OCI-LY1 (cell line): Measurements from ENCODE around the gene TMOD4.
A peak's percentile ranks its signal among the peaks of the same experiment; 100 is the strongest.

Source experiments
- H2AFZ ChIP-seq: fragments of 200-600 bp; sonication (generic), shearing (Covaris generic); 2 replicates; pipeline ENCODE4 v1.6.0; 2014; ENCODE audit warnings: antibody characterized with exemption, mild to moderate bottlenecking, low read length
- H3F3A ChIP-seq: fragments of 200-600 bp; sonication (generic), shearing (Covaris generic); 2 replicates; pipeline ENCODE4 v1.6.0; 2014; ENCODE audit warnings: mild to moderate bottlenecking, antibody characterized with exemption, low read length, moderate library complexity; ENCODE audit not compliant: insufficient read depth
- H3K27ac ChIP-seq: fragments of 200-600 bp; sonication (generic); 2 replicates; pipeline ENCODE4 v1.5.1; 2014; ENCODE audit warnings: low read length, mixed run types, mild to moderate bottlenecking, low read depth; ENCODE audit not compliant: poor library complexity, severe bottlenecking
- H3K27me3 ChIP-seq: fragments of 200-600 bp; sonication (generic); 2 replicates; pipeline ENCODE4 v1.6.0; 2014; ENCODE audit warnings: antibody characterized with exemption, mild to moderate bottlenecking, low read length, moderate library complexity; ENCODE audit not compliant: insufficient read depth
- H3K36me3 ChIP-seq: fragments of 200-600 bp; sonication (generic); 2 replicates; pipeline ENCODE4 v1.6.1; 2014; ENCODE audit warnings: mild to moderate bottlenecking, antibody characterized with exemption, low read length, moderate library complexity, mixed read lengths; ENCODE audit not compliant: insufficient read depth
- H3K4me1 ChIP-seq: fragments of 200-600 bp; sonication (generic); 2 replicates; pipeline ENCODE4 v1.5.1; 2014; ENCODE audit warnings: mild to moderate bottlenecking, low read length, moderate library complexity; ENCODE audit not compliant: insufficient read depth, severe bottlenecking
- H3K4me2 ChIP-seq: fragments of 200-600 bp; sonication (generic), shearing (Covaris generic); 2 replicates; pipeline ENCODE4 v1.6.1; 2014; ENCODE audit warnings: low read length
- H3K4me3 ChIP-seq: fragments of 200-600 bp; sonication (generic); 2 replicates; pipeline ENCODE4 v1.5.1; 2014; ENCODE audit warnings: low read length, low read depth, mild to moderate bottlenecking, mixed read lengths; ENCODE audit not compliant: poor library complexity, severe bottlenecking
- H3K79me2 ChIP-seq: fragments of 200-600 bp; shearing (Covaris generic); 2 replicates; pipeline ENCODE4 v1.6.1; 2016; ENCODE audit warnings: mixed run types, low read length, mixed read lengths; ENCODE audit not compliant: insufficient read depth
- H3K9ac ChIP-seq: fragments of 200-600 bp; sonication (generic), shearing (Covaris generic); 2 replicates; pipeline ENCODE4 v1.6.1; 2014; ENCODE audit warnings: mild to moderate bottlenecking, low read length, mixed read lengths
- H3K9me2 ChIP-seq: fragments of 200-600 bp; sonication (generic), shearing (Covaris generic); 2 replicates; pipeline ENCODE4 v1.6.1; 2014; ENCODE audit warnings: low read depth, mild to moderate bottlenecking, low read length, mixed read lengths
- H3K9me3 ChIP-seq: fragments of 200-600 bp; shearing (Covaris generic); 2 replicates; pipeline ENCODE4 v1.6.1; 2014; ENCODE audit warnings: low read length, mixed read lengths
- H4K20me1 ChIP-seq: fragments of 200-600 bp; sonication (generic), shearing (Covaris generic); 2 replicates; pipeline ENCODE4 v1.6.0; 2016; ENCODE audit warnings: mild to moderate bottlenecking, low read length; ENCODE audit not compliant: insufficient read depth
- CTCF ChIP-seq: fragments of 200-600 bp; sonication (generic), shearing (Covaris generic); IDR thresholded peaks from 2 replicates; pipeline ENCODE4 v1.5.1; 2017; ENCODE audit warnings: mild to moderate bottlenecking, antibody characterized with exemption, low read length, moderate library complexity, mixed read lengths
- EZH2 ChIP-seq: fragments of 200-600 bp; sonication (generic), shearing (Covaris generic); IDR thresholded peaks from 2 replicates; pipeline ENCODE4 v1.8.0; 2017; ENCODE audit warnings: borderline replicate concordance, mixed run types, mild to moderate bottlenecking, antibody characterized with exemption, low read length, moderate library complexity, mixed read lengths

The TMOD4 gene

GRCh38 chr1:151199873-151200581 is 24.2 kb upstream of the TMOD4 start:
- peaks cover 41% of the 10 kb centered on the region for H3K4me1 ChIP-seq
- no peaks in the 10 kb centered on the region for H4K20me1 ChIP-seq
- no peaks in the 10 kb centered on the region for H3K9me3 ChIP-seq
- H3K4me3 ChIP-seq = peak overlapping the region; percentile 100
- peaks cover 28% of the 10 kb centered on the region for H3K36me3 ChIP-seq
- peak overlapping the region; percentile 75 for H3K4me2 ChIP-seq
- no peak overlapping the region for H2AFZ ChIP-seq
- H3F3A ChIP-seq = no peaks in the 10 kb centered on the region
- no peaks in the 10 kb centered on the region for H3K9me2 ChIP-seq
- H3K9ac ChIP-seq = peak overlapping the region; percentile 100
- no peak for TF ChIP-seq CTCF
- TF ChIP-seq EZH2 = no peak
- peaks cover 61% of the 10 kb centered on the region for H3K79me2 ChIP-seq
- H3K27ac ChIP-seq = no peak overlapping the region
- H3K27me3 ChIP-seq = no peaks in the 10 kb centered on the region

GRCh38 chr1:151198254-151199127 is 22.7 kb upstream of the TMOD4 start, which contains the start of gene PIP5K1A:
Gene PIP5K1A, plus strand, starts transcription at chr1:151198552. Its CDS starts 445 bp downstream, at chr1:151198997.
- Histone ChIP-seq H3K79me2 (peaks cover 46% of the 10 kb centered on the region), H4K20me1 (no peaks in the 10 kb centered on the region)
- TF ChIP-seq CTCF (no peak), EZH2 (no peak)

DNA sequence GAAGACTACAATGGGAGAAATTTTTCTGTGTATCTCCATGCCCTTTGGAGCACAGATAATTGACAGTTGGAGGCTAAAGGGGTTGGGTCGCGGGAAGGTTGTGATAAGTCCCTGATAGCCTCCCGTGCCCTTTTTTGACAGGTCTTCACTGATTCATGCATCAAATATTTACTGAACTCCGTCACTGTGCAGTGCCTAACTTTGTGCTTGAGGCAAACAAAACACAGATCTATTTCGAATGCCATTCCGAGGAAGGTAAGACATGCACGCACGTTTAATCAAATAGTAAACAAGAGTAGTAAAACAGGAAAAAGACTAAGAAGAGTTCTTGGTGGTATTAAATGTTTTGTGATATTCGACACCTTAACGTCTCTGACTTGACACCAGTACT is 22.1 kb upstream of the TMOD4 start:
- Histone ChIP-seq H3K4me2 (peak overlapping the region; percentile 75), H3F3A (peaks cover 8% of the 10 kb centered on the region; the same call in 1 of the 2 replicates), H4K20me1 (no peaks in the 10 kb centered on the region), H3K27ac (peak overlapping the region; percentile 61), H3K4me1 (peaks cover 41% of the 10 kb centered on the region), H3K79me2 (peaks cover 42% of the 10 kb centered on the region), H3K27me3 (no peaks in the 10 kb centered on the region), H2AFZ (peak overlapping the region; percentile 92; the same call in 1 of the 2 replicates), H3K9ac (peak overlapping the region; percentile 100), H3K36me3 (peaks cover 11% of the 10 kb centered on the region; the same call in 1 of the 2 replicates), H3K4me3 (peak overlapping the region; percentile 100), H3K9me2 (no peaks in the 10 kb centered on the region), H3K9me3 (no peaks in the 10 kb centered on the region)
- TF ChIP-seq CTCF = no peak
- no peak for TF ChIP-seq EZH2

More at GRCh38 chr1:151198254-151199127, 22.7 kb upstream of the TMOD4 start, which contains the start of gene PIP5K1A:
- peak within 1 kb of the TSS; percentile 100 for H3K9ac ChIP-seq
- H3K4me2 ChIP-seq = peak within 1 kb of the TSS; percentile 75
- H3K36me3 ChIP-seq = peaks cover 18% of the 10 kb centered on the region
- no peaks in the 10 kb centered on the region for H3K9me2 ChIP-seq
- H3F3A ChIP-seq = peaks cover 8% of the 10 kb centered on the region; the same call in 1 of the 2 replicates
- peak within 1 kb of the TSS; percentile 100 for H3K4me3 ChIP-seq
- H3K27ac ChIP-seq = peak within 1 kb of the TSS; percentile 83
- peaks cover 41% of the 10 kb centered on the region for H3K4me1 ChIP-seq
- no peaks in the 10 kb centered on the region for H3K9me3 ChIP-seq
- no peaks in the 10 kb centered on the region for H3K27me3 ChIP-seq
- peak within 1 kb of the TSS; percentile 92; the same call in 1 of the 2 replicates for H2AFZ ChIP-seq
